Umbilical cord (tissue), 2 donors: ENCODE measurements around the gene FIGN. TPM values are rescaled to one million over a fixed set of nuclear protein-coding genes. Genes with fewer than 3 reads are reported as not detected.

ENCODE experiments used
- DNase-seq: peaks from one replicate; pipeline ENCODE4 v3.0.0-alpha.2; 2015; ENCODE audit warnings: low spot score
- total RNA-seq: library from RNA; depleted of rRNA; stranded (reverse); fragments of >200 nt; gene quantifications from one replicate; pipeline ENCODE4 v1.2.3, GENCODE V29; 2014; ENCODE audit warnings: low replicate concordance; ENCODE audit not compliant: insufficient read depth

The FIGN gene
- total RNA-seq, 1 donor from 2014 or later: 2.9 TPM

GRCh38 chr2:163708265-163708664 lies 27.5 kb downstream of the FIGN start:
- DNase-seq: no peak

- DNase-seq: no peak
Observed at GRCh38 chr2:163703386-163703785, 32.4 kb downstream of the FIGN start.

DNA sequence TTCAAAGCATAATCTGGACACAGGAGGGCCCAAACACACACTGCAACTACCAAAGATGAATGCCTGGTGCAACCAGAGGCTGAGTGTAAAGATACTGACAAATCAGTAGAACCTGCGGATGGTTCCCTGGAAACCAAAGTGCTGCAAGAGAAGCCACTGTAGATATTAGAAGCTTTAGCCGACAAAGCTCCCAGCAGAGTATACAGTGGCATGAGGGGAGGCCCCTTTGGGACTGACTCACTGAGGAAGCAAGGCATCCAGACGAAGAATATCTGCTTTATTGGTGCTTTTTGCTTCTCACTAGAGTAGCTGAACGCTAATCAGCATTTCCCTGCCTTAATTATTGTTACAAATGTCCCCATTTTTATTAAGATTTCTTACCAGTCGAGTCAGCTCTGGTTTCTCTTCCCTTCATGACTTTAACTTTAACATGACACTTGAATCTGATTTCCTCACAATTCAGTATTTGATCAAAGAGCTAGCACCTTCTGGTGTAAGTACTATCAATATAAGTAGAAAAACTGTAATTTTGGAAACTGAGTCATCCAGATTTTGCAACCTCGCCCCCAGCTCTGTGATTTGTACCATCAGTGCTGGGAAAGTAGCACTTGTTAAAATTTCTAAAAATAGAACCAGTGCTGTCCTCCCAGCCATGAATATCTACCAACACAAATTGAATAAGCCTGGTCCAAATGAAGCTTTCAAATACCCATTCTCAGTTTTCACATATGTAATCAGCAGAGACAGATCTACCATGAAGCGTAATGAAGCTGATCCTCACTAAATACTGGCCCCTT lies 34.2 kb downstream of the FIGN start:
- no peak for DNase-seq

- DNase-seq: no peak
Observed at GRCh38 chr2:163698857-163699256, 37.0 kb downstream of the FIGN start.

DNA sequence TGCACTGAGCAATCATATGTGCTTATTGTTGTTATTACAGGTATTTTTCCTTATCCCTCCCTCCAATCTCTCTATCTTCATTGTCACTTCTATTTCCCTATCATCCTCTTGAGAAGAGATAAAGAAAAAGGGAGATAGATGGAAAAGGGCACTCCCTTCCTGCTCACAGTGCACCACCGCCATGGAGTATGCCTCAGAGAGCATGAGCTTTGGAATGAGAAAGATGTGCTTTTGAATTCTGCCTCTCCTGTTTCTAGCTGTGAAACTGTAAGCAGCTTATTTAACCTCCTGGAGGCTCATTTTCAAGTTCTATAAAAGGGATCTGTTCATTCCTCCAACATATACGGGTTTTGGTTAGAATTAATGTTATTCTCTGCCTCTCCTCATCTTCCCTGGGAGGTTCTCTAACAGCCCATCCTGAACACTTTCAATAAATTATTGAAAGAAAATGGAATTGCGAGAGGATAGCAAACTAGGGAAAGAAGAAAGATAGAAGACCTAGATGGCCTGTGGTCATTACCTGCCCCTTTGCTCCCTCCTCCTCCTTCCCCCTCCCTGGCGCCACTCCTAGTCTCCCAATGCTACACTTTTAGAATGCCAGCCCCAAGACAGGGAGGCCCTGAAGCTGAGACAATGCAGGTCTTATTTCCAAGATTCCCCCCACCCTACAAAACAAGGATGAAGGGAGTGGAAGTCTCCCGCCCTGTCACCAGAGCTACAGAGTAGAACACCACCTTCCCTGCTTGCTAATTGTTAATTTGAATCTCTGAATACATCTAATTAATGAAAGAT lies 37.8 kb downstream of the FIGN start:
- no peak for DNase-seq

DNA sequence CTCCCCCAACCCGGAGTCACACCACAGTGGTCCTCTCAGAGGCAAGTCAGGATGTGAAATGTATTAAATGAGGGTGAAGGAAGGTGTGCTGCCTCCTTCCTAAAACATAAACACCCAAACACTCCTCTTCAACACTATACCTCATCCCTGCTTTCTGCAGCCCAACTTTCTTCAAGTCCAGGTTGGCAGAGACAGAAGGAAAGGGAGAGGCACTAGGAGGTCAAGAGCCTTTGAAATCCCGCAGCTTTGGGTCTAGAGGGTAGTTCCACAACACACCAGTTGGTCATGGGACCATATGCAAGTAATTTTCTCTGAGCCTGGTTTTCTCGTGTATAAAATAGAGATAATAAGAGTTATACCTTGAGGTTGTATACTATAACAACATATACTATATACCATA lies 38.4 kb downstream of the FIGN start:
- no peak for DNase-seq

- DNase-seq: no peak
Observed at GRCh38 chr2:163693484-163693883, 42.3 kb downstream of the FIGN start.

DNA sequence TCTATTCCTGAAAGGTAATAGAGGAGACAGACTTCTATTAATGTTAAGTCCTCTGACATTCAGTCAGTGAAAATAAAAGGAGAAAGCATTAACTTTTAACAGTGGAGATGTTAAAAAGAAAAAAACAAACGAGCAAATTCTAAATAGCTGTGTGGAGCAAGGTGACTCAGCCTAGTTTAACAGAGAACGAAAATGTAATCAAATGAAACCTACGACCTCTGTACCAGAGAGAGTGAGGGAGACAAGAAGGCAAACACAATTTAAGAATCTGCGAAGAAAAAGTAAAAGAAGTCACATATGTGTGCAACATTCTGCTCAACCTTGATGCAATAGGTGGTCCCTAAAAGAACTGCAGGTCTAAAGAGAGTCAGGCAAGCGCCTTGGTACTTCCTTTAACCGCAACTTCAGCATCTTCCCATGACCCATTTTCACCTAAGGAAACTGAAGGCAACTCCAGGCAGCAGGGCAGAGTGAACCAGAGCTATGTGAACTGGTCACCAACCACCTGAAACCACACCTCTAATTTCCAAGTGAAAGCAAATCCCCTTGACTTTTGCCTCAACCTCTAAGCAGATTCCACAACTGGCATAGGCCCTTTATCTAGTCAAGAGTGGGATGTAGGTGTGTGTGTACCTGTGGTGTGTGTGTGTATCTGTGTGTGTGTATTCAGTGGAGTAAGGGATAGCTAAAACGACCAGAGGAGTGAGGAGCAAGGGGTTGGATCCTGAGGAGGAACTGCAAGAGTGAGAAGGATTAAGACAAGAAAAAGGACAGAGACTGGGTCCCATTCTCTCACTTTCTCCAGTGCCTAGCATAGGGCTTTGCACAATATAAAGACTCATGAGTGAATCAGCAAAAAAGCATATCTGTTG lies 43.0 kb downstream of the FIGN start:
- no peak for DNase-seq

- DNase-seq: no peak
Observed at GRCh38 chr2:163692081-163692480, 43.7 kb downstream of the FIGN start.

DNA sequence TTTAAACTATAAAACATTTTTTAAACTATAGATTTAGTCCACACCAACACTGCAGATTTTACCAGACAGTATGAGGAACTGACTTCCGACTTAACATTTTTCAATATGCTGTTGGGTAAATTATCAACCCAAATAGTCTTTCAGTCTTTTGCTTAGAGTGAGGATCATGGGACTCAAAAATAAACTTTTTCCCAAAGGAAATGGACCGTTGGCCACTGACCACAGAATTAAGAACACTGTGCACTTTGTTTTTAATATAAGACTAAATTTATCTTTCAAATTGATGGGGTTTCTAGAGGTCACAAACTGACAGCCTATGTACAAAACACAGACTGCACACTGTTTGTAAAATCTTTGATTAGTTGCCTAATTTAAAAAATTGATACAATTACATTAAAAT lies 44.9 kb downstream of the FIGN start:
- DNase-seq: no peak

DNA sequence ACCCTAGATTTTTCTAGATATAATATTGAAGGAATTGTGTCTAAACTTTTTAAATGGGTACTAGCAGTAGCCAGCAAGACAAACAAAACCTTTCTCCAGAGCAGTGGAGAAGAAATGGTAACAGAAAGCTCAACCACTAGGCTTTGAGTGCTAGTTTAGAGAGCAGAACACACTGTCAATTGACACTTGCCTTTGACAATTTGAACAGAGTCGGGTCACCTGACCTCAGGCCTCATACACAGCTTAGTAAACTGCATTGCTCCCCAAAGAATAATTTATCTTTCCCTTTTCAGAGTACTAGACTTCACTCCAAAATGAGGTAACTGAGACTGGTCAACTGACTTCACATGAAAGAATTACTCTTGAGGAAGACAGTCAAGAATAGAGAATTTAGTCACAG lies 48.6 kb downstream of the FIGN start:
- DNase-seq: no peak

DNA sequence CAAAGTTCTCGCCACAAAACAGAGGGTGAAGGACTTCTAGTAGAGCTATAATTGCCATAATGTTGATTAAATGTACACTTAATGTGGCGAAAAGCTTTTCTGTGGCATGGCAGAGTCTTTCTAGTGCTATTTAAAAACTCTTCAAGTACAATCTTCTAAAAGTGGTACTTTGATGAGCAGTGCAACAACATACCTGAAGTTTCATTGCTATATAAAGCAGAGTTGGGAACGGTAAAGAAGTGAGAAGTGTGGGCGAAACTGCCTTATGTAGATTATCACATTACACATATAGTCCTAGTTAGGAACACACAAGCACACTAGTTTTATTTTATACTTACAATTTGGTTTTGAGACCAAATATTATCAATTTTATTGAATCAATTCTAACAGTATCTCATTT lies 49.5 kb downstream of the FIGN start:
- no peak for DNase-seq

DNA sequence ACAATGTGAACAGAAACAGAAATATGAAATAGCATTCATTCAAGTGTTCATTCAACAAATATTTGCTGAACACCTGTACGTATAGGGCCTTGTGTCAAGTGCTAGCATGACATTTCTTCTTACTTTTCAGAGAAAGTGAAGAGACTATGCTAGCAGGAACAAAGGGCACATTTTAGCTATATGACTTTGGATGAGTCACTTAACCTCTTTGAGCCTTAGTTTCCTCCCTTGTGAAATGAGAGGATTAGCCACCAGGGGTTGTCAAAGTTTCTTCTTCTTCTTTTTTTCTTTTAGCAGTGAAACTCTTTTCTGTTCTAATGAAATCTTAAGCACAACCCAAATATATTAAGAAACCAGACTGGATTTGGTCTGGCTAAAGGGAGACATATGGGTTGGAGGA lies 53.1 kb downstream of the FIGN start:
- no peak for DNase-seq

DNA sequence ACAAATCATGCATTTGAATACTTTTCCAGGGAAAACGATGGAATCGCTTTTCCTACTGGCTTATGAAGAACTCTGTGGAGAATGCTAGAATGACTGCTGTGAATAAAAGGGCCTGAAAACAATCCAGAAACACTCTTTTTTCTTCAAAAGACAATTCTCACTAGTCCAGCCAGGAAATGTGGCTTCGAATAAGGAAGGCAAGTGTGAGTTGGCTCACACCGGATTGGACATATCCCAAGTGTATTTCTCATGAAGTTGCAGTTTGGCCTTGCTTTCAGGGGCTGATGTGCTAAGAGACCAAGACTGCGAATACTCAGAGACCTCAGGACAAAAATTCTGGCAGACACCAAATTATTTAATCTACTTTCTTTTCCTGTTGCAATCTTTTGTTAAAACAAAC lies 54.1 kb downstream of the FIGN start:
- DNase-seq: no peak

DNA sequence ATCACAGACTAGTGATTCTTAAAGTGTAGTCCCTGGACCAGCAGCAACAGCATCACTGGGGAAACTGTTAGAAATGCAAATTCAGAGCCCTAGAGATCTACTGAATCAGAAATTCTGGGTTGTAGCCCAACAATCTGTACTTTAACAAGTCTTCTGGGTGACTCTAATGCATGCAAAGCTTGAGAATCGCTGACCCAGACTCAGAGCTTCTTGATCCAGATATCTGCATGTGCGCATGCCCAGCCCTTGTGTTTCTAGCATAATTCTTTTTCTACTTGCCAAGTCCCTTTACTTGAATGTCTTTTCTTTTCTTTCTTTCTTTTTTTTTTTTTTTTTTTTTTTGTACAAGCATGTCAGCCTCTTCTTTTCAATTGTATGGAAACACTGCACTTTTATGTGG lies 60.4 kb downstream of the FIGN start:
- DNase-seq: no peak

DNA sequence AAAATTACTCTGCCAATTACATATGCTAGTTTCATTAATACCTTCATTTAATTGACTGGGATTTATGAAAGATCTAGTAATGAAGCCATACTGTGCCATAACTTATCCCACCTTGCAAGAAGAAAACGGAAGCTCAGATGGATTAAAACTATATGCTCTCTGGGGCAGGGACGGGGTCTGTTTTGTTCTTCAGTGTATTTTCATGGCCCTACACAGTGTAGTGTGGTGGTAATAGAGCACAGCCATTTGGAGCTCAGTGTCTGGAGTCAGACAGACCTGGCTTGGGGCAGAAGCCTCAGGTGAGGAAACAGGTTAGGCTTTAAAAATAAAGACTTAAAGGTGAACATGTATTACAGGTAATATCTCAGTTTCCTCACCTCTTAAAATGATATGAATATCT lies 62.3 kb downstream of the FIGN start:
- DNase-seq: no peak

DNA sequence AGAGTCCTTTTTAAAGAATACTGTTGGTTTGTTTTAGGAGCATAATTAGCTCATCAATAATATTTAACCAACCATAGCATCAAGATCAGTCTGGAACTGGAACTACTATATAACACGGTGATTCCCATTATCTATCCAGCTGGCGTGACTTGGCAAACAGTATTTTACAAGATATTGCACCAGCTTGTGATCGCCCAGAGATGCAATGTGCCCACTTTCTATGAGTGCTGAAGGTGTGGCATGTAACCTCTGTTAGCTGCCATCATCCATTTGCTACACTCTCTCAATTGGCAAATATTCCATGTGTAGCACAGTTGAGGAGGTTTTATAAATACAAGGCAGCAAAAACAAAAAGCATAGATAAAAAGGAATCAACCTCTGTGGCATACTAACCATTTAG lies 64.9 kb downstream of the FIGN start:
- DNase-seq: no peak

DNA sequence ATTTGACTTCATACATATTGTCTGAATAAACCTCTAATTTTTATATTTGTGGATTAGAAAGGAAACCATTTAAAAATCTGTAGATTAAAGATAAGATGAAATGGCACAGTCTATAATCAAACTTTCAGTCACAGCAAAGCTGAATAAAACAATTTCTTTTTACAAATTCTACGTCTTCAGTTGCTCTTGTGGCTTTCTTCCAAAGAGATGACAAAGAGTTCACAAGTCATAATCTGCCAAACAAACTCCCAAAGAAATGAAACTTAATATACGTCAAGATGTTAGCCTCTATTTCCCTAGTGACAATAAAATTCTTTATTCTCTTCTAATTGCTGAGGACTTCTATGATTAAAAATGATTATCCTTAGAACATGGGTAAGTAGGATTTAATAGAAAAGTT lies 66.3 kb downstream of the FIGN start:
- DNase-seq: no peak

DNA sequence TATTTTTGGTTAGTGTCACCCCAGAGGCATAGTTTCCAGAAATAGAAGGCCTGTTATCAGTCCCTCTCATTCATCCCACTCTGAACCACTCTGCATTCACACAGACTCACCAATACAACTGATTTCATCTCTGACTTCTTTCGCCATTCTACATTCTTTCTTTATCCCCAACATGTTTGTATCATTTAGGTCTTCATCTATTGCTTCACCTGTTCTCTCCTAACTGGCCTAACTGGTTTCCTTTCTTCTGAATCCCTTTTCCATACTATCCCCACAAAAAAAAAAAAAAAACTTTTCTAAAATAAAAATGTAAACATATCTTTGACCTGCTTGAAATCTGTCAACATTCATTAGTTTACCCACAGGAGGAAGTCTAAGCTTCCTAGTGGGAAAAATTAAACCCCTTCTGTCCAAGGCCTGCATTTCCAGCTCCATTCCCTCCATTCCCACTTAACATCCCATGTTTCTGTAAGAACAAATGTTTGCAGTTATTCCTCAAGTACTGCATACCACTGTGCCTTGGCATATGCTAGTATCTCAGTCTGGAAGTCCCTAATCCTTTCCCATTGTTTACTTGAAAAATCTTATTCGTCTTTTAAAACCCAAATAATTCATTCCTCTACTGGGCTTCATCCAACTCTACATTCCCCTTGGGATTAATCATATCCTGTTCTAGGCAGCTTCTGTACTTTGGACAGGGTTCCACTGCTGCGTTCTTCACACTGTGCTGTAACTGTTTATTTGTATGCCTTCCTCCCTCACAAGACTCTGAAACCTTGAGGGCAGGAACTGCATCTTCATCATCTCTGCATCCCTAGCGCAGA lies 68.5 kb downstream of the FIGN start:
- DNase-seq: no peak

DNA sequence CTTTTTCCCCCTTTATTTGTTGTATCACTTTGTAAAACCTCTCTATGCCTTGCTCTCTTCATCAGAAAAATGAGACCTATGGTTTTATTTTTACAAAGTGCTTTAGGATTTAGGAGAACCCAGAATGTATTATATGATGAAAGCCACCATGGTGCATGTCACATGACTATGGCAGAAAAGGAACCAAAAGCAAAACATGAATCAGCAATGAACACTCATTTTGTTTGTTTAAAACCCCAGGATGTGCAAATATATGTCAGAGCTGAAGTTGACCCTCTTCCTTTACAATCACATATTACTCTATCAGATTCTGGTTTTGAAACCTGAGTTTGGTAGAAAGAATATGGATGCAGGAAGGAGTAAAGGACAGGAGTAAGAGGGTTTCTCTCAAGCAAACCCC lies 70.0 kb downstream of the FIGN start:
- no peak for DNase-seq

GRCh38 chr2:163665051-163665450 lies 70.8 kb downstream of the FIGN start:
- DNase-seq: no peak
